AG08396 (cell line): Measurements from ENCODE around the gene CLDN24.

Experiments
- DNase-seq: peaks from one replicate; pipeline ENCODE4 v3.0.0; 2012; ENCODE audit warnings: low spot score, mixed read lengths

Gene CLDN24

DNA sequence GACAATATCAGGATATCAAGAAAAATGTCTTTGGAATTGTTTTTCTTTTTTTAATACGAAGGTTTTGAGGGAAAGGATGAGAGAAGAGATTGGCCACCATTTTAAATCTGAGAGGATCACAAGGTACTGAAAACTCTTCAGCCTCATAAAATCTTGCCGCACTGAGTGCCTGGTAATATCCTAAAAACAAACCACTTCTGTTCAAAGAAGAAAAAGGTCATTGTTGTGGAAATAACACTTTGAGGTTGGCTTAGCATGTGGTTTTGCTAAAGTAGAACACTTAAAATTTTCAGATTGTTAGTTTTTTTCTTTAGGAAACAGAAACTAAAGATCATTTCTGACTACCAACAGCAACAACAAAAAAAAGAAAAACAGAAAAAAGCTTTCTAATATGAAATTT is 1.1 kb downstream of the CLDN24 start:
- DNase-seq, result no peak

DNA sequence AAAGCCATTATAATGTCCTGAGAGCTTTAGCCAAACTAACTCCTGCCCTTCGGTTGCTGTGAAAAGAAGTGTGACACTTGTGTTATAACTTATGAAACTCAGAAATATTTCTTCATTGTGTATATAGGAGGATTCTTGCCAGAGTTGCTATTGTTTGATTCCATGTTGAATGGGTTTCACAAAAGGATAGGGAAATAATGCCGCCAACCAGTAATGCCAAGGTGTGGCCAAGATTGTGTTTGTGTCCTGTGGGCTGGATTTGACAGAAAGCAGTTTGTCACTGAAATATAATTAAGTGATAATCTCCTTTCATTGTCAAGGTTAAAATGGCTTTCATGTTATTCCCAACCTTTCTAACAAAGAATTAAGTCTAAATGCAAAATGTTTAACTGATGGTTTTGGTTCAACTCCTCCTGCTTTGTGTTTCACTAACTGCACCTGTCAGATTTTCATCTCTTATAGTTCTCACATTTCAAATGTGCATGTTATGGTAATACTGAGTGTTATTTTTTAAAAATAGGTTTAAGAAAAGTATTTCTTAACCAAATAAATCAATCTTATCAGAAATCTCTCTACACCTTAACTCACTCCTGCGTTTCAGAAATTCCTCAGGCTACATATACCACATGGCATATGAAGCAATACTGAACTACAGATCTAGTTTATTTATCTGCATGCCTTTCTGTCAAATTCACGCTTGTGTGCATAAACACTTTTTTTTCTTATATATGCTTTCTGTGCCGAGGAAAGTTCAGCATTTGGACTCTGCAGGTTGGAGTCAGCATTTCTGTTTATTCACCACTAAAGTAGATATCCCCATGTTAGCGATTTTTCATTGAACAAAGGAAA is 1.8 kb downstream of the CLDN24 start, which contains the start of gene CLDN22:
Gene CLDN22 (minus strand): TSS at position 66 of the 849 bp plus-strand sequence. CDS start 58 bp downstream, at position 8.
- DNase-seq, result no peak

DNA sequence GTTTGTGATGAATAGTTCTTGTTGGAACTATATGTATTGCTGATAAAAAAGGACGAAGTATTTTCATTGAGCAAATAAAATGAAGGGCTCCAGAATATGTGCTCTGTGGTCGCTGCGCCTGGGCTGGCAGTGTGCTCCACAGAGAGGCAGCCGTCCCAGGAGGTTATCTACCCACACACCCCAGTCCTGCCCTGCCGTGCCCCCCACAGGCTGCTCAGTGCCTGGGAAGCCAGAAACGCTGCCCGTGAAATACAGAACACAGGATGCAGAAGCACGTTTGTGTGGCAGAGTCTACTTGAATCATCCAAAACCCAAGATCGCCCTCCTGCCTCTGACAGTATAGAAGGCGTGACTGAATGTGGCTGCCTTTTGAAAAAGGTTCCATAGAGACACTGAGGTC is 3.6 kb downstream of the CLDN24 start:
- no peak for DNase-seq

DNA sequence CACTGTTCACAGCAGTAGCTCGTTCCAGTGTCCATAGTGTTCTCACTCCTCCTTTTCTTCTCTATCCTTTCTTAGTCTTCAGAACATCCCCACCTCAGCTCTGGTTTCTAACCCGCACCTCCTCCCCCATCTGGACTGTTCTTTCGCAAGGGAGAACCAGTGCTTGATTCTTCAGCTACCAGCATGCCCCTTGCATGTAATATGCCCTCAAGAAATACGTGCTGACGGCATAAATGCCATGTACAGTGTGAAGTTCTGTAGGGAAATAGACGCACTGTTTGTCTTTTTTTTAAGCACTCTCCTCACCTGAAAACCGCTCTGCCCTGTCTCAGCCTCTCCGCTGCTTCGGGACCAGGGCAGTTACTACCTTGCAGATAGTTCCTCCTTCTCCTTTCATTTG is 7.4 kb downstream of the CLDN24 start:
- DNase-seq, result no peak

DNA sequence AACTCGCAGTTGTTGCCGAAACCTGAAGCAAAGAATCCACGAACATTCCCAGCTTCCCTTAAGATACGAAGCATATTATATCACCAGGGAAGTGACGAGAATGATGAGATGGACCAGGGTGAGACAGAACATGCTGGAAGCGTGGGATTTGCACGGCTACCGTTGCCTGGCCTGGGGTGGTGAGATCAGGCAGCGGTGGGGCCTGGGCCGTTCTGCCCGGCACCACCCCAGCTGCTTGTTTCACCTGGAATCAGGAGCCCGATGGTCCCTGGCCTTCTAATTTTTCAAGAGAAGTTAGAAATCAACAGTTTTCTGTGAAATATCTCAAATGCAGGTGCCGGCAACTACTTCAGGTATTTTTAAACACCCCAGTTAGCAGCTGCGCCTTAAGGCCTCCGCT is 7.9 kb downstream of the CLDN24 start:
- DNase-seq, result no peak

DNA sequence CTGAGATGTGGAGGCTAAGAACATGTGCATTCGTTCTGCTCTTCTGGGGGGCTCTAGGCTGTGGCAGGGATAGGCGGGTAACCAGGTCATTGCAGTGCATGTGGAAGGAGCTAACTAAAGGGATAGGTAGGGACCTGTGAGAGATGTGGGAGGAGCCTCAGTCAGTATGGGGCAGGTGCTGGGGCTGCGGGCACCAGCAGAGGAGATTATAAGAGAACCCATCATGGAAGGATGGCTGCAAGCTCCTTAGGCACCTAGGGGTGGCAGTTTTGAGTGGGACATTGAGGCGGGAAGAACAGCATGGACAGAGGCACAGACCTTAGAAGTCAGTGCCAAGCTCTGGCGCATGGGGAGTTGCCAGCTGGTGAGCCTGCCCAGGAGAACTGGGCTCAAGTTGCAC is 9.4 kb downstream of the CLDN24 start:
- no peak for DNase-seq

DNA sequence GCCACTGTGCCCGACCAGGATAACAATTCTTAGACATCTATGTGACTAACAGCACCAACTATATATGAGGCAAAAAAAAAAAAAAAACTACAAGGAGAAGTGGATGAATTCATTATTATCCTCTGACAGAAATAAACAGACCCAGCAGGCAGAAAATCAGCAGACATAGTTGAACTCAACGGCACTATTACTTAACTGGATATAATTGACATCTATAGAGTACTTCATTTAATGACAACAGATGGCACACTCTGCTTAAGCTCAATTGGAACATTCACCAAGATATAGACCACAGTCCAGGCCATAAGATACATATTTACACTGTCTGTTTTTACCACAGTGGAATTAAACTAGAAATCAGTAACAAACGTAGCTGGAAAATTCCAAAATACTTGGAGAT is 15.4 kb downstream of the CLDN24 start:
- no peak for DNase-seq

DNA sequence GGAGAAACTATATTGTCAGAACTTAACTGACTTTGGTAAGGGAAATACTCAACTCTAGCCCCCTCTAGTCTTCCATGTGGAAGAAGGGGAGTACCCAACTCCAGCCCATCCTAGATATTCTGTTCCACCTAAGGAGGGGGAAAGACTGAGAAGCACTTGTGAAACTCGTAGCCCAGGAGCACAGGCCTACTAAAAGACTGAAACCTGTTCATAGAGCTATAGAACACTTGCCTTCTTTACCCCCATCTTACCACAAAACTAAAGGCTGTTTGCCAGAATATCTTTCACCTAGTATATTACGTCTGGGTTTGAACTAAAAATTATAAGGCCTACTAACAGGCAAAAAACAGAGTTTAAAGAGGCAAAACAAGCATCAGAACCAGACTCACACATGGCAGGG is 17.7 kb downstream of the CLDN24 start:
- no peak for DNase-seq

DNA sequence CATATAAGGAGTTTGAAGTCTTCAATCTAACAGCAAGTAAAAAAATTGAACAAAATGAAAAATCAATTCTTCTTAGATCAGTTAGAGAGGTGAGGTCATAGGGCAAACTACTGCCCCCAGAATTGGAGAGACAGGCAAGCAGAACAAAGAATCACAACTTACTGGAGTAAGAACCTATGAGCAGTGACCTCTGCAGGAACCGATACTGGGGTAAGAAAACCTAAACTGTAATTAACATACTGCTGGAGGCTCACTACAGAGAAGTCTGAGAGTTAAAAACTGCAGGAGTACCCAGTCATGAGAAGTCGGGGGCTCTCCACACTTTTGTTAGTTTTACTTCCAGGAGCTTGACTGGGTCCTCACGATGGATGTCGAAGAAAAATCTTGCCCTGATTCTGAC is 18.2 kb downstream of the CLDN24 start:
- DNase-seq, result no peak

DNA sequence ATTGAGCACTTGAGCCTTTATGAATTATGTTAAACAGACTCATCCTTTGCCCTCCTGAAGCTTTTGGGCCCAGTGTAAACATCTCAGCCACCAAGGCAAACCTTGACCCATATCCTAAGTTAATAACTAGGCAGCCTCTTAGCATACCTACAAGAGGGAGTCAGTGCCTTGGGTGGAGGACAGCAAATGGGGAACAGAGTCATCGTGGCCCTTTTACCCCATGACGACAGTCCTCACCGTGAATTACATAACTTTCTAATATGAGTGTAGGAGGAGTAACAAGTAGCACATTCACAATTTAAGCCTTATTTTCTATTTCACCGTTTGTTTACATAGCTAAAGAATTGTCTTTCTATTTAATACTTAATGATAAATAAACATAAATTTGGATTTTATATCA is 18.9 kb downstream of the CLDN24 start:
- no peak for DNase-seq

DNA sequence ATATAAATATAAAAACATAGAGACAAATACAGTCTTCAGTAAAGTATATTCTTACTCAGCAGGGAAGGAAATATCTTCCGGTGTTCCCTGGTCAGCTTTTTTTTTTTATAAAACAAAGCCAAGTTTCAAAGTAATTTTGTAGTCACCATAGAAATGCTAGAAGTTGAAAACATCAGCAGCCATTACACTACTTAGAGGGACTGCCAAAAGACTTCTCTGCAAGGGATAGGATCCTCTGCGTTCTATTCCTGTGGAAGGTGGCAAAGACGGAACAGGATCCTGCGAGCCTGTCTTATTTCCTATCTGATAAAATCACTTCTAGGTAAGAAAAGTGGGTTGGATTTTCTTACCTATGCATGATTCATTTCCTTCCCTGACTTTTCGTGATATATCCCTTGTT is 21.6 kb downstream of the CLDN24 start:
- DNase-seq, result no peak

DNA sequence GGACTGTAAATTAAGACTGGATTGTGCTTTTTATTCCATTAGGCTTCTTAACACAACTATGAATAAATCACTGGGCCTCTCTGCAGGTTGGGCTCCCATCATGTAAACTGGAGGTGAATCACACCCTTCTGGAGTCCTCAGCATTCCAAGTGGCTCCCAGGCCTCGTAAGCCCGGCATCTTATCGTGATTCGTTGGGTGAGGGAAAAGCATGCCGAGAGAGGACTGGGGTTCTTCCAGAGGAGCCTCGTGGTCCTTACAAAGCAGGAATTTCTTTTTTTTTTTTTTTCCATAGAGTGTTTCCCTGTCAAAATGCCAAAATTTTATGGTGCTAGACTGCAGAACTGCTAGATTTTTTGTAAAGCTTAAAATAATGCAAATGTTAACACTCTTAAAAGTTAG is 22.2 kb downstream of the CLDN24 start:
- DNase-seq, result no peak

DNA sequence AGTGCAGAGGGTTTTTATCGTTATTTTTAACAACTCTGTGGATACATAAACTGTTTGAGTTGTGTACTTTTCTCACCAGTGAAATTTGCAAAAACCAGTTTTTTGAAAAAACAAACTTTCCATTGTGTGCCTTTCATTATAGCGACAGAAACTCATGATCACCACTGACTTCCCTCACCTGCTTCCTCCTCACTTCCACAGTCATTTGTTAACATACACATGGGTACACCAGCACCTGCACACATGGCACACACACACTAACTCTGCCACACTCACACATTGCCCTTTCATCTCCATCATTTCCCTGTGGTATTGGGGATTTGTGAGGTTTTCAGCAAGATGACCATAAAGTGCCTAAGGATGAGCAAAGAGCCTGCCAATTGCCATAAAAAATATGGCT is 22.8 kb downstream of the CLDN24 start:
- no peak for DNase-seq

DNA sequence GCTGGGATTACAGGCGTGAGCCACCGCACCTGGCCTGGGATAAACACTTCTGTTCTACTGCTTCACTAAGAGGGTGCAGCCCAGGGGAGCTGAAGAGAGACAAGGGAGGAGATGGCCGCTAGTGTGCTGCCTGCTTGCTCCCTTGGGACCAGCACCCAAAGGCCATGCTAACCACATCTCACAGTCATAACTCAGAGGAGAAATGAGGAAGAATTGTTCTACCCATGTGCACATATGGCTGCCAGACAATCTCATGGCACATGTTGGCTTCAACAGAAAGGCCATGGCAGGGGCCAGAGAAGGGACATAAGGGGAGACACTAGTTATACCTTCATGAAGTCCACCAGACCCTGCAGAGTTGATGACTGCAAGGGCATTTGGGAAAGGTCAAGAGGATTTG is 24.6 kb downstream of the CLDN24 start:
- no peak for DNase-seq

DNA sequence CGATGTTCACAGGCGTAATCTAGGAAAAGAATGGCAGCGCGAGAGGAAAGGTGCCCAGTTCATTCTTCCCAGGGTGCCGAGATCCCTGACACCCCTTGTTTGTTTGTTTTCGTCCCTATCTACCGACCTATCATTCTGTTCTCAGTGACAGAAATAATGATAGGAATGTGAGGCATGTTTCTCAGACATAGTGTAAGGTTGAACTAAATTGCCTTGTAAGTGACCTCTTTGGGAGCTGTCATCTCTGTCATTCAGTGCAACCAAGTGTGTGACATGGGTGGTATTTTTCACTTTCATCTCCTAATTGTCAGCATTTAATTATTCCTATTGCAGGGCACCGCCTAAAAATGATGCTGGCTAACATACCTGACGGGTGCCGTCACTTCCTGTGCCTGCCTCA is 26.5 kb downstream of the CLDN24 start:
- DNase-seq, result no peak

DNA sequence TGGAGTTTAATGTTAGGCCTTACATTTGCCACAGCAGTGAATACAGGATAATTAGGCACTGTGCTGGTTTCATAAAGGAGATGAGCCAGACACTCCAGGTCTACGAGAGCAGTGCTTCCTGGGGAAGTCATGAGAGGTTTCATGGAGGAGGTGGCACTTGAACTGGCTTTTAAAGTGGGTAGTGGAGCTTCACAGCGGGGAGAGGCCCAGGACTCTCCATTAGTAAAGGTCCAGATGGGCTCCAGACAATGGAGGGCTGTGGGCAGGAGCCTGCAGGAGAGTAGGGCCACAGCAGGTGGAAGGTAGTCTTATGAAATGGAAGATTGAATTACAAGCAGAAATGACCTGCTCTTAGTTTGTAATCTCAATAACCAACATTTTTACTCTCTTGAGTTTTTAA is 31.2 kb downstream of the CLDN24 start:
- no peak for DNase-seq

DNA sequence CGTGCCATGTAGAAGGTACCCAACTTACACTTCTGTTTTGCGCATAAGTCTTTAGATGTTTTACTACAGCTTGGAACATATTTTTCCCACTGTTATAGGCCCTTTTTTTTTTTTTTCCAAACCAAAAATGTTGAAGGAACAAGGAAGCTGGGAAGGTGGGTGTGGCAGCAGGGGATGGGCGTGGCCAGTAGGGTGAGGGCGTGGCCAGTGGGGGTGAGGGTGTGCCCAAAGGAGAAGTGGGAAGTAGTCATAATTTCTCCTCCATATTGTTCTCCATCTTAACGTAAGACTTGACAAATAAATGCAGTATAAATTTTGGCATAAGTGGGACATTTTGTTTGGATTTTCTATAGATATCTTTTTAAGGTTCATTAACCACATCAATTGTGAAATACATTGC is 32.5 kb downstream of the CLDN24 start:
- DNase-seq, result no peak

DNA sequence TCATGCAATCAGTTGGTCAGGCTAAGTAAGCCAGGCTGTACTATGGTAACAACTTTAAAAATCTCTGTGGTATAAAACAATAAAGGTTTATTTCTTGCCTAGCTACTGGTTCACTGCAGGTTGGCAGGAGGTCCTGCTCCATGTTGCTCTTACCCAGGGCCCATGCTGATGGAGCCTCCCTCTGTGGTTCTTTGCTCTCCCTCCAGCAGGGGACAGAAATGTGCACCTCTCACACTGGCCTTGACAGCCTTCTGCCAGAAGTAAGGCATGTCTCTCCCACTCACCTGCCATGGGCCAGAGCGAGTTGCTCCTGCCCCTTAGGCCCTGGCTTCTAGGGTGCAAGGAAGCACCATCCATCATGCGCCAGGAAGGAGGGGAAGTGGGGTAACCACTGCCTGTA is 33.3 kb downstream of the CLDN24 start:
- no peak for DNase-seq

DNA sequence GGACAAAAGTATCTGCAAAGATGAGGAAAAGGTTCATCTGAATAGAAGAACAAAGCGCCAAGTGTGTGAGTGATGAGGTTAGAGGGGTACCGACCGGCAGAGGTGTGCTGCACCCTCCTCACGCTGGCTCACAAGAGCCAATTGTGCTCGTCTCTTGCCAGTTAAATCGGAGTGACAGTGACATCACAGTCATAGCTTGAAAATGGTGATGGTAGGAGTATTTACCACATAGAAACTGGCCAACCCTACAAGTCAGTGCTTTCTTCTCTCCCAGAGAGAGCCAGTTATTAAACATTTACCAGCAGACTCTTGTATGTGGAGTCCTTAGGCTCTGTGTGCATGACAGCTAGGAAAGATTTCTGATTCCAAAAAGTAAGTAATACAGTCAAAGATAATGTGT is 34.5 kb downstream of the CLDN24 start:
- no peak for DNase-seq

DNA sequence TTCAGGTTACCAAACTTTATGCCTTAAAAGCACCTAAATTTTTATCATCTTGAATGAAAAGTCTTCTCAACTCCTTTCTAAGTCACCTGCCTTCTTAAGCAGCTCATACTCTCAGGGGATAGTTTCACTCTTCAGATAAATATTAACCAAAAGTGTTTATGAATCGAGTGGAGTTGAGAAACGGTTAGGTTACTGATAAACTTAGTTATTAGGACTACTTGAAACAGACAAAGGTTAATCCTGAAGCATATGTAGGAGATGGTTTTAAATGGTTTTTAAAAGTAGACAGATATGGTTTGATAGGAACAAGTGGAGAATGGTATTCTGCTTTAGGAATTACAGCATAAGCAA is 34.9 kb downstream of the CLDN24 start:
- no peak for DNase-seq

DNA sequence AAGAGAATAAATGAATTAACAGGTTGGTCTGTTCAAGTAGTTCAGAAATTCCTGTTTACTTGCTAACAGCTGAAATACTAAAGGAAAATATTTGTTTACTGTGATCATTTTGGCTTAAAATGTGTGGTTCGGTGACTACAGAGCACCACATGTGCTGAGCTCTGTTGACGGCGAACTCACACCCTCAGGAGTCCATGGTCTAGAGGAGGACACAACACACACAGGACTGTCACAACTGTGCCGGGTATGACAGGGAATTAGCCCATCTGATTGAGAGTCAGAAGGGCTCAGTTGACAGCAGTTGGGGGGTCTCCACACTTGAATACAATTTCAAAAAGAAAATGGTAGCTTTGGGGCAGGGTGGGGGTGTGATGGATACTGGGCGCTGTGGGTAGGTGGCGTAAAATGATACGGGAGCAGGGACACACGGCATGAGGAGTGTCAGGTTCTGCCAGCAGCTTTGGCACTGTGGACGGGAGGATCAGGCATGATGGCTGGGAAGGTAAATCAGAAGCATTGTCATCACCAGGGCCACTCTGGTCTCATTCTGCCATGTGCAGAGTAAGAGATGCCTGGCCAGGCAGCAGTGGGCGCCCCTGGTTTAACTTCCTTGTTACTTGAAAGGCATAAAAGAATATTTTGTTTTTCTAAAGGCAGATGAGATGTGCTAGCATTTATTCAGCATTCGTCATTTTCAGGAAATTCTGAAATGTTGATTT is 35.5 kb downstream of the CLDN24 start:
- DNase-seq, result no peak

DNA sequence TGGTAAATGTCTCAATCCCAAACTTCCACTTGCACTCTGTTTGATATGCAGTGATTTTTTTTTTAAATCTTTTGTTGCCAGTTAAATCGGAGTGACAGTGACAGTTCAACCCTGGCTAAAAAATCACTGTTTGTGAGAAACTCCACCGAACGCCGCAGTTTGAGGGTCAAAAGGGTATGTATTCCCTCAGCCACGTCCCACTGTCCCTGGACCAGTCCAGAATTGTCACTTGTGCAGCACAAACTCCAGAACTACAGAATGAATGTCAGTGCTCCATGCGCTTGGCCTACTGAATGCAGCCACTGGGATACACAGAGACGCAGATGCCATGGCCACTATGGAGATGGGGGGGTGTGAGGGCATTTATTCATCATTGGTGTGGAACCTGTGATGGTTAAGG is 36.3 kb downstream of the CLDN24 start:
- DNase-seq, result no peak

DNA sequence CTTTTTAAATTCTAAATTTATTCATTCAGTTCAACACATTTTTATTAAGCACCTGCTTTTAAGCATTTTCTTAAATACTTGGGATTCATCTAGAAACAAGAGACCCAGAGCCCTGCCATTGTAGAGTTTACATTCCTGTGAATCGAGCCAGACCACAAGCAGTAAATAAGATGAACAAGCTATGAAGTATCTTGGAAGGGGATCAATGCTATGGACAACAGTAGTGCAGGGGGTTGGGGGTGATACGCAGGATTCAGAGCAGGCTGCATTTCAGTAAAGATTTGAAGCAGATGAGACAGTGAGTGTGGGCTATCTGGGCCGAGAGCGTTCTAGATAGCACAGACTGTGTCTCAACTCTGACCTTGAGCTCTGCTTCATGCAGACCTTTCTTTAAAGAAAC is 37.3 kb downstream of the CLDN24 start:
- peak; percentile 69 for DNase-seq
